ENCODE data around the gene FAM124B.

- TF ChIP-seq, protein P1, sequence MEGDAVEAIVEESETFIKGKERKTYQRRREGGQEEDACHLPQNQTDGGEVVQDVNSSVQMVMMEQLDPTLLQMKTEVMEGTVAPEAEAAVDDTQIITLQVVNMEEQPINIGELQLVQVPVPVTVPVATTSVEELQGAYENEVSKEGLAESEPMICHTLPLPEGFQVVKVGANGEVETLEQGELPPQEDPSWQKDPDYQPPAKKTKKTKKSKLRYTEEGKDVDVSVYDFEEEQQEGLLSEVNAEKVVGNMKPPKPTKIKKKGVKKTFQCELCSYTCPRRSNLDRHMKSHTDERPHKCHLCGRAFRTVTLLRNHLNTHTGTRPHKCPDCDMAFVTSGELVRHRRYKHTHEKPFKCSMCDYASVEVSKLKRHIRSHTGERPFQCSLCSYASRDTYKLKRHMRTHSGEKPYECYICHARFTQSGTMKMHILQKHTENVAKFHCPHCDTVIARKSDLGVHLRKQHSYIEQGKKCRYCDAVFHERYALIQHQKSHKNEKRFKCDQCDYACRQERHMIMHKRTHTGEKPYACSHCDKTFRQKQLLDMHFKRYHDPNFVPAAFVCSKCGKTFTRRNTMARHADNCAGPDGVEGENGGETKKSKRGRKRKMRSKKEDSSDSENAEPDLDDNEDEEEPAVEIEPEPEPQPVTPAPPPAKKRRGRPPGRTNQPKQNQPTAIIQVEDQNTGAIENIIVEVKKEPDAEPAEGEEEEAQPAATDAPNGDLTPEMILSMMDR (conservative IDR thresholded peaks at IDR 0.05; ENCODE audit: low read depth, low read length): no peak
- TF ChIP-seq EZH2 (IDR thresholded peaks at IDR 0.05; ENCODE audit: low read length, unreplicated experiment): no peak
Observed at GRCh38 chr2:224429441-224429810, 27.5 kb upstream of the FAM124B start.

Data from PC-3 (cell line).